Activated T-helper 2 cell treated with anti-CD3 and anti-CD28 coated beads, Interferon-gamma antibody, Interleukin-2, Interleukin-4, amounts not matched to agents 10 μg/mL and 5 μg/mL and 100 μg/mL, durations not matched to agents 14 hours and 24 hours and 36 hours (primary cell): ENCODE measurements around the gene FANCC. TPM values are rescaled to one million over a fixed set of nuclear protein-coding genes. Genes with fewer than 3 reads are reported as not detected.

Experiments used
- DNase-seq: peaks from one replicate; pipeline ENCODE4 v3.0.0; 2021; ENCODE audit warnings: low spot score
- H3K27ac Mint-ChIP-seq: one replicate; pipeline ENCODE4 v1.8.0; 2021; ENCODE audit warnings: mixed read lengths
- H3K27me3 Mint-ChIP-seq: one replicate; pipeline ENCODE4 v1.8.0; 2021; ENCODE audit warnings: low read depth, mixed read lengths
- H3K36me3 Mint-ChIP-seq: one replicate; pipeline ENCODE4 v1.8.0; 2021; ENCODE audit warnings: low read depth, mixed read lengths
- H3K4me1 Mint-ChIP-seq: one replicate; pipeline ENCODE4 v1.8.0; 2021; ENCODE audit warnings: low read depth, mixed read lengths
- H3K4me3 Mint-ChIP-seq: one replicate; pipeline ENCODE4 v1.8.0; 2021; ENCODE audit warnings: low read depth, mild to moderate bottlenecking, moderate library complexity, mixed read lengths
- H3K9me3 Mint-ChIP-seq: one replicate; pipeline ENCODE4 v1.8.0; 2021; ENCODE audit warnings: mixed read lengths
- intact Hi-C: fragments of 100-400 bp; cut with micrococcal nuclease; formaldehyde crosslinking; loops from one replicate; pipeline ENCODE4 v1.15.1; 2023
- total RNA-seq: library from RNA; stranded (reverse); gene quantifications from 2 replicates; pipeline ENCODE4 v1.2.3, GENCODE V29; 2022

Gene FANCC
- total RNA-seq, 1 donor from 2014 or later, result 16.8 TPM

- H3K4me3 Mint-ChIP-seq, result no peak overlapping the region
- DNase-seq, result no peak
- intact Hi-C loops, result no loop called here
- H3K9me3 Mint-ChIP-seq, result no peaks in the 10 kb centered on the region
- no peaks in the 10 kb centered on the region for H3K27me3 Mint-ChIP-seq
- no peaks in the 10 kb centered on the region for H3K4me1 Mint-ChIP-seq
- peaks cover 9% of the 10 kb centered on the region for H3K36me3 Mint-ChIP-seq
- H3K27ac Mint-ChIP-seq, result no peak overlapping the region
These were observed 238.0 kb downstream of the FANCC start for GRCh38 chr9:95079461-95079860.

GRCh38 chr9:95078939-95079338 is 238.6 kb downstream of the FANCC start:
- DNase-seq, result no peak
- no peak overlapping the region for H3K4me3 Mint-ChIP-seq
- no peaks in the 10 kb centered on the region for H3K27me3 Mint-ChIP-seq
- H3K9me3 Mint-ChIP-seq, result no peaks in the 10 kb centered on the region
- intact Hi-C loops, result no loop called here
- H3K27ac Mint-ChIP-seq, result no peak overlapping the region
- no peaks in the 10 kb centered on the region for H3K4me1 Mint-ChIP-seq
- peaks cover 9% of the 10 kb centered on the region for H3K36me3 Mint-ChIP-seq

DNA sequence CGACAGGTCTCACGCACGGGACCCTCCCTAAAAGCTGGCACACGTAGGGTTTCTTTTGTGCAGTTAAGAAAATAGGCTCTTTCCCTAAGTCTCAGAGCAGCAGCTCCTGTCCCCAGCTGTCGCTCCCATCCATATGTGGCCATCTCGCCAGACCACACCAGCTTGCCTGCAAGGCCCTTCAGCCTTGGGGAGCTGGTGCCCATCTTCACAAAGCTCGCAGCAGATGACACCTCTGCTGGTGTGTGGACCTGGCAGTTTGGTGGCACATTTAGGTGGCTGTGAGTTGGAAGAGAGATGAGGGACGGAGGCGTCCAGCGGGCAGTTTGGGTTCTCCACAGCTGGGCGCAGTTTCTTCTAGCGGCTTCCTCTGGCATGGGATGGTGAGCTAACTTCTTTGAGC is 239.0 kb downstream of the FANCC start:
- Mint-ChIP-seq H3K4me1 (no peaks in the 10 kb centered on the region), H3K27ac (no peak overlapping the region), H3K27me3 (no peaks in the 10 kb centered on the region), H3K4me3 (no peak overlapping the region), H3K9me3 (no peaks in the 10 kb centered on the region), H3K36me3 (peaks cover 9% of the 10 kb centered on the region)
- intact Hi-C loops, result no loop called here
- no peak for DNase-seq

- H3K27me3 Mint-ChIP-seq, result no peaks in the 10 kb centered on the region
- H3K4me1 Mint-ChIP-seq, result no peaks in the 10 kb centered on the region
- H3K9me3 Mint-ChIP-seq, result no peaks in the 10 kb centered on the region
- DNase-seq, result no peak
- no peak overlapping the region for H3K4me3 Mint-ChIP-seq
- H3K36me3 Mint-ChIP-seq, result peaks cover 9% of the 10 kb centered on the region
- intact Hi-C loops, result no loop called here
- no peak overlapping the region for H3K27ac Mint-ChIP-seq
These were observed 239.6 kb downstream of the FANCC start for GRCh38 chr9:95077766-95078370.

GRCh38 chr9:95077053-95077765 is 240.3 kb downstream of the FANCC start:
- Mint-ChIP-seq H3K4me1 (no peaks in the 10 kb centered on the region), H3K36me3 (peaks cover 6% of the 10 kb centered on the region), H3K4me3 (no peak overlapping the region), H3K27ac (no peak overlapping the region), H3K27me3 (no peaks in the 10 kb centered on the region), H3K9me3 (no peaks in the 10 kb centered on the region)
- intact Hi-C loops, result no loop called here
- no peak for DNase-seq

DNA sequence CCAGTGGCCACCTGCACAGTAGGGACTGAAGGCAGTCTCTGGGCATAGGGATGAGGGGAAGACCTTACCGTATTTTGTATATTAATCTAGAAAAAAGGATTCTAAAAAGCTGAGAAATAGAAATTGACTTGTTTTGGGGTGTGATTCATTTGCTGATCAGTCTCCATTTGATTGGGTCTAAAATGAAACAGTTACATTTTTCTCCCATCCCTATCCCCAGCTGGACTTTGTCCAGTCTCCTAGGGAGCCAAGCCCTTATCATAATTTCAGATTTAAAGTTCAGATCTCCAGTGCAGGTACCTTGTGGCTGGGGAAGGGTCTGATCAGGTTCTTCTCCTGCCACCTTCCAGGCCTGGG is 240.8 kb downstream of the FANCC start:
- intact Hi-C loops, result no loop called here
- peaks cover under 1% of the 10 kb centered on the region for H3K36me3 Mint-ChIP-seq

GRCh38 chr9:95075700-95076099 is 241.8 kb downstream of the FANCC start:
- H3K36me3 Mint-ChIP-seq, result no peaks in the 10 kb centered on the region
- no peak overlapping the region for H3K4me3 Mint-ChIP-seq
- intact Hi-C loops, result no loop called here
- no peaks in the 10 kb centered on the region for H3K4me1 Mint-ChIP-seq
- H3K9me3 Mint-ChIP-seq, result no peaks in the 10 kb centered on the region
- no peak for DNase-seq
- H3K27ac Mint-ChIP-seq, result no peak overlapping the region
- no peaks in the 10 kb centered on the region for H3K27me3 Mint-ChIP-seq

More for the DNA sequence above, 240.8 kb downstream of the FANCC start:
- Mint-ChIP-seq H3K4me1 (no peaks in the 10 kb centered on the region), H3K4me3 (no peak overlapping the region), H3K27ac (no peak overlapping the region), H3K9me3 (no peaks in the 10 kb centered on the region), H3K27me3 (no peaks in the 10 kb centered on the region)
- no peak for DNase-seq

DNA sequence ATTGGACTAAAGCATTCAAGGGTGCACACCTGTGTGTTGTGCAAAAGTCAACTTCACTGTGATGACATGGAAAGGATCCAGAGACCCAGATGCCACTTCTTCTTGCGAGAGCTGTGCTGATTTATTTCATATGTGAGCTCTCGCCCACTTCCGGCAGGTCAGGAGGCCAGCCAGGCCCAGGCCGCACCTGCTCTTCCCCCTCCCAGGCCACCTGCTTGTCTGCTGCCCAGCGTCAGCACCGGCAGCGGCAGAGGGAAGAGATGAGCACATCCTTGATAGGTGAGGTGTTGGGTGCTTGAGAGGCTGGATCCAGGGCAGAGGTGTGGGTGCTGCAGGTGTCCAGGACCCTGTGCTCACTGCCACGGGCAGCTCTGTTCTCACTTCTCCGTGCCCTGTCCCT is 242.9 kb downstream of the FANCC start:
- Mint-ChIP-seq H3K27me3 (no peaks in the 10 kb centered on the region), H3K9me3 (no peaks in the 10 kb centered on the region), H3K36me3 (no peaks in the 10 kb centered on the region), H3K4me1 (no peaks in the 10 kb centered on the region), H3K4me3 (no peak overlapping the region), H3K27ac (no peak overlapping the region)
- DNase-seq, result no peak
- intact Hi-C loops, result no loop called here

DNA sequence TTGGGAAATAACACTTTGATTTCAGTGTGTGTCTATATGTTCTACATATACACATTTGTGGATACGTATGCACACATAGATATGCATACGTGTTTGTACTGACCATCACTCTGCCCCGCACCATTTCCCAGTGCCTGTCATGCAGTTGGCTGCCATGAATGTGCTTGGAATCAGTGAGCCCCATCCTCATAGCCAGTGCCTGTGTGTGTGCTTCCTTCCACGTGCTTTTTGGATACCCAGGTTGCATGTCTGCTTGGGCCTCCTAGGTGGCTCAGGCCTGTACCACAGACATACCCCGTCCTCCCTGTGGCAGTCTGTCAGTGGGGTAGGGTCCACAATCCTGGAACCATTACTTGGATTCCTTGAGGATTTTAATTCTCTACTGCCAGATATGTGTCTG is 243.6 kb downstream of the FANCC start:
- Mint-ChIP-seq H3K27ac (no peak overlapping the region), H3K4me3 (no peak overlapping the region), H3K27me3 (no peaks in the 10 kb centered on the region), H3K4me1 (no peaks in the 10 kb centered on the region), H3K9me3 (no peaks in the 10 kb centered on the region), H3K36me3 (no peaks in the 10 kb centered on the region)
- DNase-seq, result no peak
- intact Hi-C loops, result no loop called here

DNA sequence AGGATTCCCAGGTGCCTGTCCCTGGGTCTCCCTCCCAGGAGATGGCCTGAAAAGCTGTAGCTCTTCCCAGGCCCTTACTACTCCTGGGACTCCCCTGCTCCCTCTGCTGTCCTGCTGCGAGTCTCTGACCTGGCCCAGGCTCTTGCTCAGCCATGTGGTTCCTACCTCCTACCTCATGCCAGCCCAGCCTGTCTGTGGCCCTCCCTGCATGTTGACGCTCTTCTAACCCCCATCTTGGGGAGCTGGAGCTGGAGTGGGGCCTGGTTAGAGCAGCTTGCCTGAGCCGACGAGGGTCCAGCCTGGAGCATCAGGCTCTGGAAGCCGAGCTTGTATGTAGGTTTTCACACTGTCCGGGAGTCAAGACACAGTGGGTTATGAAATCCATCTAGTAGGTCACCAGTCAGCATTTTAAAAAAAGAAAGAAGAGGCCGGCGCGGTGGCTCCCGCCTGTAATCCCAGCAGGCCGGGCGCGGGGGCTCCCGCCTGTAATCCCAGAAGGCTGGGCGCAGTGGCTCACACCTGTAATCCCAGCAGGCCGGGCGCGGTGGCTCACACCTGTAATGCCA is 244.4 kb downstream of the FANCC start:
- Mint-ChIP-seq H3K4me1 (no peaks in the 10 kb centered on the region), H3K4me3 (no peak overlapping the region), H3K9me3 (no peaks in the 10 kb centered on the region), H3K27ac (no peak overlapping the region), H3K36me3 (no peaks in the 10 kb centered on the region), H3K27me3 (no peaks in the 10 kb centered on the region)
- DNase-seq, result no peak
- intact Hi-C loops, result no loop called here

DNA sequence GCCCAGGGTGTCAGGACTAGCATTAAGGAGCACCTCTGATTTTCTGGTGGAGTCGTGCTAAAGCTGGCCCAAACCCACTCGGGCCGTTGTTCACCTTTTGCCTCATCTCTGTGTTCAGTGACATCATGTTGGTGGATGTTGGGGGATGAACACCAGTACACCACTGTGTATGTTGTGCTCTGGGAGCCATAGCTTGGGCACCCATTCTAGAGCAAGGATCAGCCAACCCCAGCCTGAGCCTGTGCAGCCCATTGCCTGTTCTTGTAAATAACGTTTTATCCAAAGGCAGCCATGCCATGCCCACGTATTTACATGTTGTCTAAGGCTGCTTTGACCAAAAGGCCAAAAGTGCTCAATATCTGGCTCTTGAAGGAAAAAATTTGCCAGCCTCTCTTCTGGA is 245.6 kb downstream of the FANCC start:
- Mint-ChIP-seq H3K27me3 (no peaks in the 10 kb centered on the region), H3K4me1 (no peaks in the 10 kb centered on the region), H3K36me3 (no peaks in the 10 kb centered on the region), H3K27ac (no peak overlapping the region), H3K9me3 (no peaks in the 10 kb centered on the region), H3K4me3 (no peak overlapping the region)
- intact Hi-C loops, result no loop called here
- no peak for DNase-seq

- Mint-ChIP-seq H3K4me3 (no peak overlapping the region), H3K4me1 (no peaks in the 10 kb centered on the region), H3K27ac (no peak overlapping the region), H3K9me3 (no peaks in the 10 kb centered on the region), H3K36me3 (no peaks in the 10 kb centered on the region), H3K27me3 (no peaks in the 10 kb centered on the region)
- intact Hi-C loops, result no loop called here
- DNase-seq, result no peak
These were observed 246.1 kb downstream of the FANCC start for GRCh38 chr9:95071450-95071849.

DNA sequence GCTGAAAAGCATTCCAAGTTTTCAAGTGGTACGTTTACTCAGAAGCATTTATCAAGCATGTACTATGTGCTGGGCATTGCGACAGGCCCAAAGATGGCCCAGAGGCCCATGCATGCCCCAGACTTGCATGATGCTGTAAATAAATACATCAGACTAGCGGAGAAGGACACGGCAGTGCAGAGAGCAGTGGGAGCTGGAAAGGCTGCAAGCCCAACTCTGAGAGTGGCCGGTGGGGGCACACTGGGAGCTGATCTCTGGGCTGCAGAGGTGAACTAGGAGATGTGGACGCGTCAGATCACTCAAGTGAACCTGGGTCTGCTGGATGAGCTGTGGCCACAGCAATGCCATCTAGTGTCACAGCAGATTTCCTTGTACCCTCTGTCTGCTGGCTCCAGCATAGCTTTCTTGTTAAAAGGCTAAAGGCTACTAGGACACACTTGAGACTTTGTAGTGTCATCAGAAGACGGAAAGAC is 246.9 kb downstream of the FANCC start:
- Mint-ChIP-seq H3K36me3 (no peaks in the 10 kb centered on the region), H3K4me3 (no peak overlapping the region), H3K4me1 (no peaks in the 10 kb centered on the region), H3K9me3 (no peaks in the 10 kb centered on the region), H3K27me3 (no peaks in the 10 kb centered on the region), H3K27ac (no peak overlapping the region)
- intact Hi-C loops, result no loop called here
- DNase-seq, result no peak
